ENCODE data around the gene TSHZ1.

TSHZ1 gene

GRCh38 chr18:75209951-75210258 is 692 bp upstream of the TSHZ1 start:
- peak overlapping the region; percentile 100 for H3K27ac ChIP-seq
- DNase-seq (ENCODE audit: low spot score): no peak
- TF ChIP-seq CTCF (conservative IDR thresholded peaks at IDR 0.05; ENCODE audit: low read depth): no peak
- POLR2A ChIA-PET (ENCODE audit: low non-redundant PET): no interaction called here
- CTCF ChIA-PET: no interaction called here

- TF ChIP-seq CTCF (conservative IDR thresholded peaks at IDR 0.05; ENCODE audit: low read depth): no peak
- CTCF ChIA-PET: interaction anchor here (0.6 to 0.7 kb wide), 2 partner anchors 323 to 1505 kb away, joined by 3 to 4 read pairs; no protein-coding TSS in a partner anchor
- no peak for DNase-seq (ENCODE audit: low spot score)
- POLR2A ChIA-PET (ENCODE audit: low non-redundant PET): no interaction called here
- H3K27ac ChIP-seq: peak overlapping the region; percentile 81
Observed at GRCh38 chr18:75211002-75211621, 515 bp downstream of the TSHZ1 start.

GRCh38 chr18:75211626-75211952 is 992 bp downstream of the TSHZ1 start:
- ChIA-PET POLR2A (ENCODE audit: low non-redundant PET) (no interaction called here), CTCF (interaction anchor here (0.6 kb wide), 1 partner anchor 1504 kb away, joined by 3 read pairs; no protein-coding TSS in a partner anchor)
- H3K27ac ChIP-seq: peak overlapping the region; percentile 81
- TF ChIP-seq CTCF (conservative IDR thresholded peaks at IDR 0.05; ENCODE audit: low read depth): no peak
- DNase-seq (ENCODE audit: low spot score): no peak

- ChIA-PET CTCF (interaction anchor here (0.6 kb wide), 2 partner anchors 559 to 1504 kb away, joined by 3 read pairs; no protein-coding TSS in a partner anchor), POLR2A (ENCODE audit: low non-redundant PET) (no interaction called here)
- H3K27ac ChIP-seq: peak overlapping the region; percentile 81
- TF ChIP-seq CTCF (conservative IDR thresholded peaks at IDR 0.05; ENCODE audit: low read depth): no peak
- no peak for DNase-seq (ENCODE audit: low spot score)
Observed at GRCh38 chr18:75211953-75212750, 1.6 kb downstream of the TSHZ1 start.

GRCh38 chr18:75212751-75213090 is 2.1 kb downstream of the TSHZ1 start:
- no peak for DNase-seq (ENCODE audit: low spot score)
- ChIA-PET POLR2A (ENCODE audit: low non-redundant PET) (no interaction called here), CTCF (interaction anchor here (0.6 kb wide), 1 partner anchor 560 kb away, joined by 3 read pairs; no protein-coding TSS in a partner anchor)
- no peak for TF ChIP-seq CTCF (conservative IDR thresholded peaks at IDR 0.05; ENCODE audit: low read depth)
- peak overlapping the region; percentile 81 for H3K27ac ChIP-seq

- DNase-seq (ENCODE audit: low spot score): no peak
- ChIA-PET POLR2A (ENCODE audit: low non-redundant PET) (no interaction called here), CTCF (no interaction called here)
- TF ChIP-seq CTCF (conservative IDR thresholded peaks at IDR 0.05; ENCODE audit: low read depth): no peak
- no peak overlapping the region for H3K27ac ChIP-seq
Observed at GRCh38 chr18:75213611-75214331, 3.2 kb downstream of the TSHZ1 start.
